ENCODE measurements around the gene RPS2.
"Not testable (repeated sequence)": the region's sequence is repeated elsewhere in the genome, so short reads cannot be mapped to it uniquely, and the experiment has no call there.

Gene RPS2

DNA sequence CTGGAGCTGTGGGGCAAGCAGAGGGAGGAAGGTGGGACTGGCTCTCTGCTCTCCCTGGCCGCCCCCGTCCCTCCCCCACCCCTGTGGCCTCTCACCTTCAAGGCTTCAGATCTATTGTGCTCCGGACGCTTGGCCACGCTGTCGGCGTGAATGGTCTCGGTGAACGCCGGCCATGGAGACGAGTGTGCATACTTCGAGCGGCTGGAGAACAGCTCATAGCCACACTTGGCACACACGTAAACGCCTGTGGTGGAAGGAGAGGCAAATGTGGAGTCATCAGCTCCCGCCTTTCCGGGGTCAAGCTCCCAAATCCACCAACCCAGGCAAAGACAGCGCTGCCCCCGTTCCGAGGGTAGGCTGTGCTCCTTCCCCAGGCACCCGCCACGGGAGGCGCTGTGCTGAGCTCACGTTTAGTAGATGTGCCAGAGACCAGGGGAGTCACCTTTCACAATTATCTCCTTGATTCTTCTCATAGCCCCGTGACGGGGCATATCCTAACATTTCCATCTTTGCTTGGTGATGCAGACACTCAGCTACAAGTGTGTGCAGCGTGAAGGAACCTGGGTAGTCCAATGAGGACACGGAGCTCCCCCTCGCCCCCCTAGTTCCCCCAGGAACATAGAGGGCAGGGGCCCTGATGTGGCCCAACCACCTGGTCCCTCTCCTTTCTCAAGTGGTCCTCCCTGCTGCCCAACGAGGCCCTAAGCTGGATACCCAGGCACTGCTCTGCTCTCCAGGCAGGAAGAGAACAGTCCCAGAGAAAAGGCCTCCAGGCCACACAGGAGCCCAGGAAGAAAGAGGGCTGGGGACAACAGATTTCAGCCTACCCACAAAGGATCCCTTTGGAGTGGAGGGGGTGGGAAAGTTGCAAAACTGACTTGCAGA lies 23.2 kb downstream of the RPS2 start:
- no peak for DNase-seq (ENCODE audit: low spot score)
- TF ChIP-seq CTCF (IDR thresholded peaks at IDR 0.05; ENCODE audit: extremely low read depth, missing control alignments): no peak

GRCh38 chr16:1940273-1941161 lies 24.1 kb downstream of the RPS2 start:
- DNase-seq (ENCODE audit: low spot score): no peak
- no peak for TF ChIP-seq CTCF (IDR thresholded peaks at IDR 0.05; ENCODE audit: extremely low read depth, missing control alignments)

- not testable (repeated sequence) for DNase-seq (ENCODE audit: low spot score)
Measured at GRCh38 chr16:1939833-1940232, 24.8 kb downstream of the RPS2 start.

- no peak for DNase-seq (ENCODE audit: low spot score)
- TF ChIP-seq CTCF (IDR thresholded peaks at IDR 0.05; ENCODE audit: extremely low read depth, missing control alignments): no peak
Measured at GRCh38 chr16:1938910-1939309, 25.7 kb downstream of the RPS2 start.

- no peak for TF ChIP-seq CTCF (IDR thresholded peaks at IDR 0.05; ENCODE audit: extremely low read depth, missing control alignments)
- no peak for DNase-seq (ENCODE audit: low spot score)
Measured at GRCh38 chr16:1938316-1938715, 26.3 kb downstream of the RPS2 start.

GRCh38 chr16:1936945-1937479 lies 27.6 kb downstream of the RPS2 start:
- TF ChIP-seq CTCF (IDR thresholded peaks at IDR 0.05; ENCODE audit: extremely low read depth, missing control alignments): no peak
- DNase-seq (ENCODE audit: low spot score): no peak

- TF ChIP-seq CTCF (IDR thresholded peaks at IDR 0.05; ENCODE audit: extremely low read depth, missing control alignments): no peak
- DNase-seq (ENCODE audit: low spot score): no peak
Measured at GRCh38 chr16:1933097-1933661, 31.4 kb downstream of the RPS2 start.

All from GM20000 (cell line).